Measurements from ENCODE around the gene COL4A1.

COL4A1 gene

DNA sequence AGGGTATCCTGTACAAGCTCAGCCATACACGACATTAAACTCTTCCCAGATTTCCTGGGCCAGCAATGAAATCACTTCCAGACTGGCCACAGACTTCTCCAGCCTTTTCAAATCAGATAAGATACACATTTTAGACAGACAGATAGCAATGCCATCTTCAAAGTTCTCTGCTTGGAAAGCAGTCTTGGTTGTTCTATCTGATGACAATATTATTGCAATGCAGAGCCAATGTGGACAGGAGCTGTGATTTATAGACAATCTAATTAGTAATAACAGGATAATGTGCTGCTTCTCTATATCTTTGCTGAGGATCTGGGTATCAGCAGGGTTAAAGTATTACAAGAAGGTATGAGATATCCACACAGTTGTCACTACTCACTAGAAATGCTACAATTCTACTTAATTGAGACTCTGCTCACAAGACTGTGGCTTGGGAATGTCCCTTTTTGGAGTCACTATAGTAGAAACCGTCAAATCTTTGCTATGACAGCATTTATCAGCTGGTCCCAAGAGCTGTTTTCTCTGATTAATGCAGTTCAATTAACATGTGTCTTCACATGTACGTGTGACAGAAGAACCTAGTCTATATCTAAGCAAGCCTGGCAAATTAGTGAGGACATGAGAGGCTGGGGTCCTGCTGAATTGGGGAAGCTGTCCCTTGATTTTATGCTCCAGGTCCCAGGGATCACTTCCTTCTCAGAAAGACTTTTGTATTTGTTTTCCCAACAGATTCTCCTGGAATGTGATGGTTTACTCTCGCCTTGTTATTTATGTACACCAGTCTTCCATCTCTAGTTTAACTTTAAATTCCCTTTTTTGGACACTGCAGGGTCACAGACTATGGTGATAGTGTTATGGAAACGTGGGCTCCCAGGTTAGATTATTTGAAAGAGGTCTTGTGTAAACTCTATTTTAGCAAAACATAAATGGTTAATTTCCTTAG, 68.8 kb downstream of the COL4A1 start:
- no peak for DNase-seq (ENCODE audit: low read depth in 2 of 2)

DNA sequence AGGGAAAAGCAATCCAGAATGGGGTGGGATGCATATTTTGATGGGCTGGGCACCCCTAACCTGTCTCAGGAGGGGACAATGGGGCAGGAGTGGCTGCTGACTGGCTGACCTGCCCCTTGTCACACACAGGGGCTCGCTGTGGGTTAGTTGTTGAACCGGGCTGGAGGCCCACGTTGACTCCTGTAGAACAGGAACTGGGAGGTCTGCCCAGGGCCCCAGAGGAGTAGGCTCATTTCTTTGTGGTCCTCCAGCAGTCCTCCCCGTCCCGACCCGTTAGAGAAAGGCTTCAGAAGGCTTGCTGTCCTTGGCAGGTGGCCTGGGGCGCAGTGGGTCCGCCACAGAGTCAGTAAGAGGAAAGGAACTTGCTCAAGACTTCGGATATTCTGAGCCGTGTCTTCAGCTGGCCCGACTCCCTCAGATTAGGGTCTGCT, 70.1 kb downstream of the COL4A1 start:
- DNase-seq (ENCODE audit: low read depth in 2 of 2) = no peak

DNA sequence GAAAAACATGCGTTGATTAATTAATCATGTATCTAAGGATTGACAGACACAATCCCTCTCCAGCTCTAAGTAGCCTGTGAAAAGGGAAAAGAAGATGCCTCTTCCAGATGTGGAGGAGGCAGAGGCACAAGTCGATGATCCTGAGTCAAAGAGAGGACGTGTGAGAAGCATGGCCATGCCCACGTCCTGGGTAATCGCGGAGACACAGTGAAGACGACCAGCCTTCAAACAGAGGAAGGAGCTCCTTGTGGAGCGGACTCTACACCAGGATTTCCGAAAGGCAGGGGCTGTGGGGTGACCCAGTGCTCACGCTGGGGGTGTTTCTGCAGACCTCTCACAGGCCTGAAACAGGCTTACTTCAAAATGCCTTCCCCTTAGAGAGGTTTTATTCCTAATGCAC, 70.5 kb downstream of the COL4A1 start:
- no peak for DNase-seq (ENCODE audit: low read depth in 2 of 2)

DNA sequence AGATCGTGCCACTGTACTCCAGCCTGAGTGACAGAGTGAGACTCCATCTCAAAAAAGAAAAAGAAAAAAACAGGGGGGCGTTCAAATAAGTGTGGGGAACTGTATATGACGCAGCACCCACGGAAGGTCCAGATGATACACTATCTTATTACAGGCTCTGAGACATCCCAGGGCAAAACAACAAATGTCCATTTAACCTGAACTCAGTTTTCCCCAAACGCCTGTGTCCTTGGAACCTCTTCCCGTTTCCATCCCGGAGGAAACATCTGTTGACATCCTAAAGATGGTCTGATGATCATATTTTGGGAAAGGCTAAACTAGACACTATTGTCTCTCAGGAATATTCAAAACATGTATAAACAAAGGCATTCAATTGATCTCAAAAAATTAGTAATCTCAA, 72.4 kb downstream of the COL4A1 start:
- no peak for DNase-seq (ENCODE audit: low read depth in 2 of 2)

DNA sequence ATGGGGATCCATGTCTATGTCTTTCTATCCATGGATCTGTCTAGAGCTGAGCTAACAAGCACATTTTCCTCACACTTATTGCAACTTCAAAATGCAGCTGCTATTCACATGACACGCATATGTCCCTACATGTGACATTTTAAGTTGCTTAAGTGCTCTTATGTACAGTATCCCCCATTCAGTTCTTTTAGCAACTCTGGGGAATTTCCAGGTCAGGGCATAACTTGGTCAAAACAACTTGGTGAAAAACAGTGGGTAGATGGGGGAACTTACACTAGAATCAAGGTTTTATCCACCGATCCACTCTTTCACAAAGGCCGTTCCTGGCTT, 73.0 kb downstream of the COL4A1 start:
- DNase-seq (ENCODE audit: low read depth in 2 of 2) = no peak

DNA sequence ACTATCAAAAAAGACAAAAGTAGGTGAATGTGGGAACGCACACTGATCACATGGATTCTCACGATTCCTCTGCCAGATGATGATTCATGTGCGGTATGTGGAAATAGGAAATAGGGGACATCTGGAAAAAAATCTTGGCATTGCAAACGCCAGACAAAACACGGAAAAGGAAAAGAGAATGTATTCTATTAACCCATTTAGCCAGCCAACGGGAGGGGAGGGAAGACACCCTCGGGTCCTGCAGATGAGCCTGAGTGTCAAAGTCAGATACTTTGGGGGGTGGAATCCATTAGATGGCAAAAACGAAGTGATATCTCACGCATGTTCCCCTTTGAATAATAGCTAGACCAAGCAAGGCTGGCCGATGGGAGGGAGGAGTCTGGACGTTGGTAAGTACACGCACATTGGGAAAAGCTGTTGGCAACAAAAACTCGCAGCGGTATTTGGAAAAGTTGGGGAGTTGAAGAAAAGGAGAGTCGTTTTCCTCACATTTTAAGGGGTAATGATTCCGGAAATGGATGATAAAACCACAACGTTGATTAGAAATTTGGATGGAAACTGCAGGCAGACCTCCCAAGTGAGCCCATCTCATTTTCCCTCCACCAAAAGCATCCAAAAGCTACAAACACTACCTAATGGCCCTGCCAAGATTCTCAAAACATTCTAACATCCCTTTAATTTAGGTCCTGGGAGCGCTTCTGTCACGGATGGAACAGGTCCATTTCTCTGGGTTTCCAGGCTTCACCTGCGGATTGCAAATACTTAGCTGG, 73.6 kb downstream of the COL4A1 start:
- DNase-seq (ENCODE audit: low read depth in 2 of 2) = no peak

DNA sequence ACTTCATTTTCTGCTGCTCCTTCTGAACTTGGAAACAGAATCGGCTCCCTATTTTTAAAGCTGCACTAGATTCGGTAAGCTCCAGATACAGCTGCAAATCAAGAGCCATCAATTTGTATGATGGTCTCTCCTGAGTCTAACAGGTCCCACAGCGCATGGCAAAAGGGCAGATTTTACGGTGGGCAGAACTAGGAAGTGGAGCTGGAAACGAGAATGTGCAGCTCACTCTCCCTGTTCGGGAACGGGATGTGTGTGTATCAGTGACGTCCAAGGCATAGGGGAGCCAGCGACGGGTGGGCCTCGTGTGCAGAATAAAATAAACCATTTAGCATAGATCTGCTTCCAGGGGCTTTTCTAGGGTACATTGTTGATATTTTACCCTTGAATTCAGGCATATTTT, 74.2 kb downstream of the COL4A1 start:
- no peak for DNase-seq (ENCODE audit: low read depth in 2 of 2)

DNA sequence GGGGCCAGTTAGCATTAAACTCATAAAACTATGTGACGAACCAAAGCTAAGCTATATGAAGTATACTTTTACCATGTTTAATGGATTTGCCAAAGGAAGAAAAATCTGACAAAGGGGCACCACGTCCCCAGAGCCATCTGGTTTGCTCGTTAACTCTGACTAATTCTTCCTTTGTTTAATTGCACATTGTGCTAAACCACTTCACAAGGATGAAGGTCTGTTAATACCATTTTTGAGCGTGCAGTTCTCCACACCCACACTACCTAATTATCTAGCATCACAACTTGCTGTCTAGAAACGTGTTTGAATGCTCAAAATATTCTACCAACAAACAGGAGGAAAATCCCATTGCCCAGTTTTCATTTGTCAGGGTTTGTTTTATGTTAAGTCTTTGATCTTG, 74.8 kb downstream of the COL4A1 start:
- DNase-seq (ENCODE audit: low read depth in 2 of 2) = no peak

DNA sequence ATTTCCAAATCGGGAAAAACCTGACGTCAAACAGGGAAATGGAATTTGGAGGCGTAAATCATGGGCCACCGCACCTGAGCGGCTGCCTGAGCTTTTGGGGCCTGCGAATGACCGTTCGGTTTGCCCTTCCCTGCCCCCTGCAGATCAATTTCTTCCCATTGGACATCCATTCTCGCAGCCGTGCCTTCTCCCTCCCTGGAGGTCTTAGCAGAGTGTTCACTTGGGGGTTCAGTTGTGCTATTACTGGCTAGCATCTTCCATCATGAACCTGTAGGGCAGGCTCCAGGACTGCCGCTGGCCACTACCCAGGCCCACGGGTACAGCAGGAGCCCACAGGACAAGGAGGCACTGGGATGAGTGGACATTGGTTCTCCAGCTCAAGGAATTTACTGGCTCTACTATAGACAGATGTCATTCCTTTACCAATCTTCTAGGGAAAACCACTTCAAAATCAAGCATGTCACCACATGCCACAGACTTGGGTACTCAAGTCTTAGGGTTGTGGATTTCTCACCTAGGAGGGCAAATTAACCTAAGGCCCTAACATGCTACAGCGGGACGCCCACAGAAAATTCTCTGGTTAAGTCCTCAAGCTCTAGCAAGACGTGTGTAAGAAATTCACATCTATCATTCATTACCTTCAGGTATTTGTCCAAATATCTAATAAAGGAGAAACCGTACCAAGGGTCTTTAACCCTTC, 75.5 kb downstream of the COL4A1 start:
- no peak for DNase-seq (ENCODE audit: low read depth in 2 of 2)

DNA sequence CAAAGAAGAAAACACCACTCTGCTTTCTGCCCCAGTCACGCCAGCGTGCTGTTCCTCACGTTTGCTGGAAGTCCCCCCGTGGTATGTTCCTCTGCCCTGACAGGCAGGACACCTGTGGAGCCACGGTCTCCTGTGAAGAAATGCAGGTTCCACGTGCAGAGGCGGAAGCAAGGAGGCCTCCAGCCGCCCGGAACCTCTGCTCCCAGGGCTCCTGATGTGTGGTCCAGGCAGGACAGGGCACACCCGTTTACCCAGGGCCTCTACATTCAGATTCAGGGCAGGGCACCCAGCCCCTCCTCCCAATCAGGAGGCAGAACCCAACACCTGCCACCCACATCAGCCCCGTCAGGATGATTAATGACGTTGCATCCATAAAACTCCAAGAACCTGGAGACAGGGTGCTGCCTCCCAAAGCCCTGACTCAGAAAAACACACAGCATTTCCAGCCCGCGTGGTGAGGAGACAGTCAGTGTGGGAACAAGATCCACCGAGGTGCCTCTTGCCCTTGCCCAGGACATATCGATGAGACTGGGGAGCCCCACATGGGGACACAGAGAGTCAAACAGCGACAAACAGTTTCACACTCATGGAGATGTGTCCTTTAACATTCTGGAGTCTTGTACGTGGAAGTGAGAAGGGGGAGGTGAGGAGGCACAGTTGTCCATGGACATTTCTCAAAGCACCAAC, 76.2 kb downstream of the COL4A1 start:
- DNase-seq (ENCODE audit: low read depth in 2 of 2) = no peak

DNA sequence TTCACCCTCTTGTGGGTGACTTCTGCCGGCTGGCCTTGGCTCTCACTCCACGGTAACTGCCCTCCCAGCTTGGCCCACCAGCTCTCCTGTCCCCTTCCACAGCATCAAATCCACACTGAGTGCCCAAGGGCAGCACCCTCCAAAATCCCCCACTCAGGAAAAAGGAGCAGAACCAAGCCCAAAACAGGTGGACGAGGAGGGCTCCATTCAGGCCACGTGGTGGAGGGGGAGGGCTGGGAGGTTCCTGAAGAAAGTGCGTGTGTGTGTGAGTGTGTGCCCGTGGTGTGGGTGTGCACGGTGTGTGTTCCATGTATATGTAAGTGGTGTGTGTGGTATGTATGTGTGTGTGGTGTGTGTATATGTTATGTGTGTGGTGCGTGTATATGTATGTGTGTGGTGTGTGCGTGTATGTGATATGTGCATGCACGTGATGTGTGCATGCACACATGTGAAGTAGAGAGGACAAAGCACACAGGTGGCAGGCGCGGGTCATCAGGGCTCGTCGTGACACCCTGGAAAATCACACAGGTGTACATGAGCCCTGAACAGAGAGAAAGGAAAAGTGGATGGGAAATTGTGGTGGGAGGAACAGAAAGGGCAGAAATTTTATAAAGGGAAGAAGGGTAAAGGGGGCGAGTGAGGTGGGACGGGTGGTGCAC, 76.9 kb downstream of the COL4A1 start:
- no peak for DNase-seq (ENCODE audit: low read depth in 2 of 2)

DNA sequence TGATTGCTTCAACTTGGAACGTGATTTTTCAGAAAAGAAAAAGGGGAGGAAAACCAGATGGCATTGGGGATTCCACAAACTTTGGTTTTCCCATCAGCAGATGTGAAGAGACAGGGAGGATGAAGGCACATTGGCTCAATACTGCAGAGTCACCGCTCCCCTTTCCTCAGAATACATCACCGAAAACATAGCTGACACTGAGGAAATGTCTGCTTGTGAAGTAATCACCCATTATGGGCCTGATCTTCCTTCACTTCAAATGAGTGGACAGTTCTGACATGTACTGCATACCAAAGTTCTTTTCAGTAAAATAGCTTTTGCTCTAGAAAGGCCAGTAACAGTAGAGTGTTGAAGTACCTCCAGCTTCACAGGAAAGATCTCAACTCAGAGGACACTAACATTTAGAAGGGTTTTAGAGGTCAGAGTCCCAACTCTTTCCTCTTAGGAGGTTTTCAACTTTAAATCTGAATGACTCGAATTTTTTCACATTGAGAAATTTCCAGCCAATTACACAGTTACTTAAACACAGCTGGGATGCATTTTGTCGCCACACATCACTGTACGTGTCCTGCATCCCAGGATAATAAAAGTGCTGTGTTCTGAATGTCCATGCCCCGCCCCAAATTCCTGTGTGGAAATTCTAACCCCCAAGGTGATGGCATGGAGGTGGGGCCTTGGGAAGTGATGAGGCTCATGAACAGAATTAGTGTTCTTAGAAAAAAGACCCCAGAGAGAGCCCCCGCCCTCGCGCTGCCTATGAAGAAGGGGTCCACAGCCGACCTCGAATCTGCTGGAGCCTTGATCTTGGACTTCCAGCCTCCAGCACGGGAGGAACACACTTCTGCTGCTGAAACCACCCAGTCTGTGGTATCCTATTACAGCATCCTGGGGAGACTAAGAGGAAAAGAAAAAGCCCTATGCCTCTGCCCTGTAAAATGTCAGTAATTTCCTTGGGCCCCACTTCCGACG, 77.7 kb downstream of the COL4A1 start:
- no peak for DNase-seq (ENCODE audit: low read depth in 2 of 2)

DNA sequence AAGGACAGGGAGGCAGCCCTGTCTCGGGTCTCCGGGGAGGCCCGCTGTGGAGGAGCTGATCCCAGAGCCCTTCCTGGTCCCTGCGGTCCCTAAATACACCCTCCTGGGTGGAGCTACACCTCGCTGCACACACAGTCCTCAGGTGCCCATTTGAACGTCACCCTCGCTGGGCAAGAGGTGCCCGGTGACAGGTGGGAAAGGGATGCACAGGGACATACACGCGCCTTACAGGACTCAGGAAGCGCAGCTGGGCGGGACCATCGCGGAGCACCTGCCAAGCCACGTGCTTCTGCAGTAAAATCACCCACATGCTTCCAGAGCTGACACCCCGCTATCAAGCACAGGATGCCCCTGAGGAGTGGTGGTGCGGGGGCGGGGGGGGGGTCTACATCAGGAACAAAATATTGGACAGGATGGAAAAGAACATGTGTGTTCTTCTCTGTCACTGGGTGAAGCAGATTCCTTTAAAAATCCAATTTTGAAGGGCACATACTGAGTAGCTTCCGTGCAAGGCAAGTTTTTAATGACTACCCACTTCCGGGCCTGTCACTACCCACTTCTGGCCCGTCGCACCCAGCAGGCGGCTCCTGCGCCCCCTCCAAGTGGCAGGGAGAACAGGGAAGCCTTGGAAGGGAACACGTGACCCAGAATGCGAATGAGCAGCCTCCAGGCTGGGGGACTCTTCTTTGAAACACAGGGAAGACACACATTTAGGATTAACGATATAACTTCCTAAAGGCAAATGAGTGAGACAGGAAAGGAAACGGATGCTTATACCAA, 78.9 kb downstream of the COL4A1 start:
- no peak for DNase-seq (ENCODE audit: low read depth in 2 of 2)

DNA sequence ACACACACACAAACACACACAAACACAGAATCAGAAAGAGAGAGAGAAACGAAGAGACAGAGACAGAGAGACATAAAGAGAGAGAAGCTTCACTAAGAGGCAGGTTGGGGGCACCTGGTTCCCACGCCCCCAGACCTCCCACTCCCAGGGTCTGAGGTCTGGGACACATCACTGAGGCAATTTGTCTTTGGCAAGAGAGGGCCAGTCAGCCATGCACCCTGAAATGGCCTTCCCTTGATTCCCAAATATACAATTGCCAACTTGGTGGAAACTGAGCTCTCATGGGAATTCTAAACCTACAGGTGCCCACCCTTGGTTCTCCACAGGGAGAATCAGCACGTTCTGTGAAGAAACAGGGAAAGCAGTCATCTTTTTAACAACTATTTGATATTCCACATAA, 79.5 kb downstream of the COL4A1 start:
- DNase-seq (ENCODE audit: low read depth in 2 of 2) = no peak

DNA sequence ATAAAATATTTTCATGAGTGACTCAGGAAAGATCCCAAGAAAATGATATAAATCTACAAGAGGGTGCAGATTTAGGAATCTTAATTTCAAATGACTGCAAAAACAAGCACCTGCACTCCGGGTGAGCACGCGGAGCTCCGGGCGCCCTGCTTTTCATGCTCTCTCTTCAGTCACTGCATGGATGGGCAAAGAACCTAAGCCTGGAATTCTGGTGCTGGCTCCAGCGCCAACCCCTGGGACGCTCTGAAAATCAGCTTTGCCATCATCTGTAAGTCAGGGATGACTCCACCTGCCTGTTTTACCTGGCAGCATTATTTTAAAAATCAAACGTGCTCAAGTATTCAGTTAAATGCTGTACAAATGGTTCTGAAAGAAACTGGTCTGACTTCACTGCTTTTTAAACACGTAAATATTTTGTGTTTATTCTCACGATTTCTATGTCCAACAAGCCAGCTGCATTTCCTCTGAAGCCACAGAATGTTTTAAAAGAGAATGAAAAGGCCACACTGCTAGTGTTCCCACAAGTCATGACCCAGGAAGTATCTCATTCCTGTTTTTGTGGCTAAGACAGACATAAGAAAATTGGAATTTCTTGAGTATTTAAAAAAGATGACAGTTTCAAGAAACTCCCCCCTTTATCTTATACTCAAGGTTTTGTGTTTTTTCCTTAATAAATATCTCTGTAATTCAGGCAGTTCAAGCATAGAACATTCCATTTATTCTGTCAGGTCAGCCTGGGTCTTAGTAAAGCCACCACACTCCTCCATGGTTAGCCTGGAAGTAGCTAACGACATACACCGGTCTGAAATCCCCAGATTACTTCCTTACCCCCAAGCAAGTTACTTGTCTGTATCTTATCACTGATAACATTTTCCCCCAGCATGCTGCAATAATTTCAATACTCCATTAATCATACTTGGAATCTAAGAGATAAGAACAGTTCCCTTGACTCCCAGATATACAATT, 81.1 kb downstream of the COL4A1 start:
- DNase-seq (ENCODE audit: low read depth in 2 of 2) = no peak

DNA sequence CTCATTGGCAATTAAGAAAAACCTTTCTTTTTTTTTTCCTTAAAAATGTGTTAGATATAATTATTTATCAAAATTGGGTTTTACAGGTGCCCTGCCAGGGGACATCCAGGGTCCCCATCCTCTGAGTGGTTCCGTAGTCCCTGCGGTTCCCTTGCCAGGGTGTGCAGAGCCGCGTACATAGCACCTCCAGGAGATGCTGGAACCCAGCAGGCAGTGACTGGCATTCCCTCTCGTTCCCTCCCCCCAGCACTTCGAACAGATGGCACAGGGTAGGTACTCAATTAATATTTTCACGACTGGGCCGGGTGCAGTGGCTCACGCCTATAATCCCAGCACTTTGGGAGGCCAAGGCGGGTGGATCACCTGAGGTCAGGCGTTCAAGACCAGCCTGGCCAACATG, 82.0 kb downstream of the COL4A1 start:
- no peak for DNase-seq (ENCODE audit: low read depth in 2 of 2)

DNA sequence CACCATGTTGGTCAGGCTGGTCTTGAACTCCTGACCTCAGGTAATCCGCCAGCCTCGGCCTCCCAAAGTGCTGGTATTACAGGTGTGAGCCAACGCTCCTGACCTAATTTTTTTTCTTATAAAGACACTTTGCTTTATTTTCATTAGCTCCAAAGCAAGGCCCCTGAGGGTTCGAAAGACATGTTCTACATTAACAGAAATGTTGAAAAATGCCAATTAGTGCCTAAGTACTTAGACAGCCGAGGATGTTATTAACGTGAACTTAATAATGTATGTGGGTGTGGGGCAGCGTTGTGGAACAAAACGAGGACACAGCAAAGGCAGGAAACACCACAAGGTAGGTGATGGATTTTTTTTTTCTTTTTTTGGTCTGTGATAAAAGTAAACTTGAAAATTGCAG, 82.4 kb downstream of the COL4A1 start:
- no peak for DNase-seq (ENCODE audit: low read depth in 2 of 2)

DNA sequence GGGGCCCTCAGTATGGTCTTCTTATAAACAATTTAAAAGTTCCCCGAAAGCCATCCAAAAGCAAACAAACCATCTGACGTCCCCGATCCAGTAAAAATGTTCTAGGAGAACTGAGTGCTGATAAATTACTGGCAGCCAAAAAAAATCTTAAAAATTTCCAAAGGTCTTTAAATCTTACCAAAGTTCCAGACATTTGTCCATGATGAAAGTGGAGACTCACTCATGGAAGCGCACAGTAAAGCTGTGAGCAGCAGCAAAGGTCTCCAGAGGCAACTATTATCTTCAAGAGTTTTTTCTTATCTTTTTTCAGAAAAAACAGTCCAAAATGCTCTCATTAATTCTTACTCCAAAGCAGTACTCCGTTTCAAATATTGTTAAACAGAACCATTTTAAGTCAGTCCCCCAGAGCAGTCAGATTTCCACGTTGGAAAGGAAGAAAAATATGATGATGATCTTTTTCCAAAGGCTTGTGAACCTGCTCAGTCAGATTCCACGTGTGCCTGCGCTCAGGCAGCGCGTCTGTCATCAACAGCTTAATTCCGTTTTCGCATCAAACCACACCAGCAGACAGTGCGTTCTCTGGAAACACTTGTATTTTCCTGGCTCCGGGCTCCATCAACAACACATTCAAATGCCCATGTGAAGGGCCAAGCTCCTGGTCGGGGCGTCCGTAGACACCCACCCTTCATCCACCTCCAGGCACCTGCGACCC, 85.4 kb downstream of the COL4A1 start:
- DNase-seq (ENCODE audit: low read depth in 2 of 2) = no peak
